GM12878 (cell line): Measurements from ENCODE around the gene TDO2.

ENCODE experiments used
- HDAC2 ChIP-seq: fragments of 200-600 bp; sonication (generic); IDR thresholded peaks from 2 replicates; pipeline ENCODE4 v1.6.1; 2017
- RAD21 ChIP-seq: IDR thresholded peaks from 2 replicates; pipeline ENCODE4 v1.6.1; 2011; ENCODE audit warnings: mild to moderate bottlenecking, low read depth, low read length, moderate library complexity; ENCODE audit not compliant: insufficient read depth
- TF ChIP-seq, protein P1 (sequence below): fragments of 450-650 bp; IDR thresholded peaks from 2 replicates; pipeline ENCODE4 v1.6.1; 2016; ENCODE audit warnings: mild to moderate bottlenecking
- TF ChIP-seq, protein P2 (sequence below): IDR thresholded peaks from 2 replicates; pipeline ENCODE4 v1.6.1; 2011; ENCODE audit warnings: low read depth, low read length, improper control_type of control experiment, borderline replicate concordance
- TF ChIP-seq, protein P3 (sequence below): fragments of 450-650 bp; IDR thresholded peaks from 2 replicates; pipeline ENCODE4 v1.6.1; 2017; ENCODE audit warnings: mild to moderate bottlenecking

DNA sequence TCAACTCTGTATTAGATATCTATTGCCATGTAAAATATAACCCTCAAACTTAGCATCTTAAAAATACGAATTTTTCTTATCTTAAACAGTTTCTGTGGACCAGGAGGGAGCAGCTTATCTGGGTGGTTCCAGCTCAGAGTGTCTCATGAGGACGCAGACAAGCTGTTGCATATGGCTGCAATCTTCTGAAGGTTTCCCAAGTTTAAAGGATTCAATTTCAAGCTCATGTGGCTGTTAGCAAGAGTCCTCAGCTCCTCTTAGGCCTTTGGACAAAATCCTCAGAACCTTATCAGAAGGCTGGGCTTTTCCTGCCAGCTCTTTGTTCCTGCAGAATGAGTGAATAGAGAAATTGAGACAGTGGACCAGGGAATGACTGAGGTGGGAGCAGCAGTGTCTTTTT is 53.0 kb downstream of the TDO2 start:
- no peak for TF ChIP-seq HDAC2
- TF ChIP-seq, protein P1, sequence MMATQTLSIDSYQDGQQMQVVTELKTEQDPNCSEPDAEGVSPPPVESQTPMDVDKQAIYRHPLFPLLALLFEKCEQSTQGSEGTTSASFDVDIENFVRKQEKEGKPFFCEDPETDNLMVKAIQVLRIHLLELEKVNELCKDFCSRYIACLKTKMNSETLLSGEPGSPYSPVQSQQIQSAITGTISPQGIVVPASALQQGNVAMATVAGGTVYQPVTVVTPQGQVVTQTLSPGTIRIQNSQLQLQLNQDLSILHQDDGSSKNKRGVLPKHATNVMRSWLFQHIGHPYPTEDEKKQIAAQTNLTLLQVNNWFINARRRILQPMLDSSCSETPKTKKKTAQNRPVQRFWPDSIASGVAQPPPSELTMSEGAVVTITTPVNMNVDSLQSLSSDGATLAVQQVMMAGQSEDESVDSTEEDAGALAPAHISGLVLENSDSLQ = no peak
- TF ChIP-seq, protein P2, sequence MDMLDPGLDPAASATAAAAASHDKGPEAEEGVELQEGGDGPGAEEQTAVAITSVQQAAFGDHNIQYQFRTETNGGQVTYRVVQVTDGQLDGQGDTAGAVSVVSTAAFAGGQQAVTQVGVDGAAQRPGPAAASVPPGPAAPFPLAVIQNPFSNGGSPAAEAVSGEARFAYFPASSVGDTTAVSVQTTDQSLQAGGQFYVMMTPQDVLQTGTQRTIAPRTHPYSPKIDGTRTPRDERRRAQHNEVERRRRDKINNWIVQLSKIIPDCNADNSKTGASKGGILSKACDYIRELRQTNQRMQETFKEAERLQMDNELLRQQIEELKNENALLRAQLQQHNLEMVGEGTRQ = no peak
- TF ChIP-seq, protein P3, sequence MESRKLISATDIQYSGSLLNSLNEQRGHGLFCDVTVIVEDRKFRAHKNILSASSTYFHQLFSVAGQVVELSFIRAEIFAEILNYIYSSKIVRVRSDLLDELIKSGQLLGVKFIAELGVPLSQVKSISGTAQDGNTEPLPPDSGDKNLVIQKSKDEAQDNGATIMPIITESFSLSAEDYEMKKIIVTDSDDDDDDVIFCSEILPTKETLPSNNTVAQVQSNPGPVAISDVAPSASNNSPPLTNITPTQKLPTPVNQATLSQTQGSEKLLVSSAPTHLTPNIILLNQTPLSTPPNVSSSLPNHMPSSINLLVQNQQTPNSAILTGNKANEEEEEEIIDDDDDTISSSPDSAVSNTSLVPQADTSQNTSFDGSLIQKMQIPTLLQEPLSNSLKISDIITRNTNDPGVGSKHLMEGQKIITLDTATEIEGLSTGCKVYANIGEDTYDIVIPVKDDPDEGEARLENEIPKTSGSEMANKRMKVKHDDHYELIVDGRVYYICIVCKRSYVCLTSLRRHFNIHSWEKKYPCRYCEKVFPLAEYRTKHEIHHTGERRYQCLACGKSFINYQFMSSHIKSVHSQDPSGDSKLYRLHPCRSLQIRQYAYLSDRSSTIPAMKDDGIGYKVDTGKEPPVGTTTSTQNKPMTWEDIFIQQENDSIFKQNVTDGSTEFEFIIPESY = no peak
- TF ChIP-seq RAD21 = no peak
